Measurements from ENCODE around the gene FAM50A. TPM values are rescaled to one million over a fixed set of nuclear protein-coding genes. Genes with fewer than 3 reads are reported as not detected.

Gene FAM50A
- total RNA-seq, 2 experiments from 2014 or later, result 30.8 to 55.1 TPM

DNA sequence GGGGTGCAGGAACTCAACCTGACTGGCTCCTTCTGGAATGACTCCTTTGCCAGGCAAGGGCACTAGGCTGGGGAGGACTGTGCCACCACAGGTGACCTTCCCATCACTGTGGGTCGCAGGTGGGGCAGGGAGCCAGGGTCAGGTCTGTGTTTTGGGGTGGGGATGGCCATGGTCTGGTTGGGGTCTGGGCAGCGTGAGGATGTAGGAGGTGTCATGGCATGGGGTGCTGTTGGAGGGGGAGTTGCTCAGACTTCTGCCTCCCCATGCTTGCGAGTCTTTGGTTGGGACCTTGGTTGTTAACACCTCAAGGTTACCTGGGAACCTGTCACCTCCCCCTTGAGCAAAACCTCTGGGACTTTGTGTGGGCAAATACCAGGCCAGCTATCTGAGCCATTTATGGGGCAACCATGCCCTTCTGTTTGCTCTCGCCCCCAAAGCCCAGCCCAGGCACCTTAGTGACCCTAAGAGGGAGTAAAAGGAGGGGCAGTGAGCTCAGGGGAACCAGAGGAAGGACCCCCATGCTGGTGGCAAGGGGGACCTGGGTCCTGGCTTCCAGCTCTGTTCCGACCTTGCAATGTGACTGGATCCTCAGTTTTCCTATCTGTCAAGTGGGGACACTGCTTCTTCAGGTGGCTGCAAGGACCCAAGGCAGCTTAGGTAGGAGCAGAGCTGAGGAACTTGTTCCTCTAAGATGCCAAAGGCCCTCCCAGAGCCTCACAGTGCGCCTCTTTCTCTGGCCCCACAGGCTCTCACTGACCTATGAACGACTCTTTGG is 9.4 kb upstream of the FAM50A start:
- ChIA-PET POLR2A (no interaction called here), CTCF (ENCODE audit: unreplicated experiment) (no interaction called here)
- Histone ChIP-seq H3K4me1 (ENCODE audit: insufficient read depth, low read length, poor library complexity, severe bottlenecking) (peaks cover 18% of the 10 kb centered on the region), H3K4me3 (ENCODE audit: low read depth, low read length, poor library complexity, severe bottlenecking) (no peak overlapping the region), H2AFZ (ENCODE audit: low read length) (no peak overlapping the region), H3K4me2 (ENCODE audit: low read length) (no peak overlapping the region), H4K20me1 (ENCODE audit: insufficient read depth, low read length) (no peaks in the 10 kb centered on the region), H3K27ac (ENCODE audit: low read depth, low read length, poor library complexity, severe bottlenecking) (no peak overlapping the region), H3K9me2 (ENCODE audit: insufficient read depth, low read length) (no peaks in the 10 kb centered on the region), H3K9me3 (ENCODE audit: low read length) (no peaks in the 10 kb centered on the region), H3K79me2 (ENCODE audit: insufficient read depth, low read depth, low read length) (peaks cover 19% of the 10 kb centered on the region), H3K36me3 (ENCODE audit: insufficient read depth, low read length) (peaks cover 18% of the 10 kb centered on the region; the same call in 1 of the 2 replicates)
- no peak for DNase-seq (ENCODE audit: low spot score)
- intact Hi-C loops (cut with micrococcal nuclease; ENCODE audit: unreplicated experiment), result no loop called here
- BruUV-seq (replicated peaks), result no TSS peak
- TF ChIP-seq, protein P1, sequence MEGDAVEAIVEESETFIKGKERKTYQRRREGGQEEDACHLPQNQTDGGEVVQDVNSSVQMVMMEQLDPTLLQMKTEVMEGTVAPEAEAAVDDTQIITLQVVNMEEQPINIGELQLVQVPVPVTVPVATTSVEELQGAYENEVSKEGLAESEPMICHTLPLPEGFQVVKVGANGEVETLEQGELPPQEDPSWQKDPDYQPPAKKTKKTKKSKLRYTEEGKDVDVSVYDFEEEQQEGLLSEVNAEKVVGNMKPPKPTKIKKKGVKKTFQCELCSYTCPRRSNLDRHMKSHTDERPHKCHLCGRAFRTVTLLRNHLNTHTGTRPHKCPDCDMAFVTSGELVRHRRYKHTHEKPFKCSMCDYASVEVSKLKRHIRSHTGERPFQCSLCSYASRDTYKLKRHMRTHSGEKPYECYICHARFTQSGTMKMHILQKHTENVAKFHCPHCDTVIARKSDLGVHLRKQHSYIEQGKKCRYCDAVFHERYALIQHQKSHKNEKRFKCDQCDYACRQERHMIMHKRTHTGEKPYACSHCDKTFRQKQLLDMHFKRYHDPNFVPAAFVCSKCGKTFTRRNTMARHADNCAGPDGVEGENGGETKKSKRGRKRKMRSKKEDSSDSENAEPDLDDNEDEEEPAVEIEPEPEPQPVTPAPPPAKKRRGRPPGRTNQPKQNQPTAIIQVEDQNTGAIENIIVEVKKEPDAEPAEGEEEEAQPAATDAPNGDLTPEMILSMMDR (conservative IDR thresholded peaks at IDR 0.05; ENCODE audit: low read length), result no peak
- TF ChIP-seq EZH2phosphoT487 (IDR thresholded peaks at IDR 0.05; ENCODE audit: borderline replicate concordance, low read depth, low read length), result no peak

DNA sequence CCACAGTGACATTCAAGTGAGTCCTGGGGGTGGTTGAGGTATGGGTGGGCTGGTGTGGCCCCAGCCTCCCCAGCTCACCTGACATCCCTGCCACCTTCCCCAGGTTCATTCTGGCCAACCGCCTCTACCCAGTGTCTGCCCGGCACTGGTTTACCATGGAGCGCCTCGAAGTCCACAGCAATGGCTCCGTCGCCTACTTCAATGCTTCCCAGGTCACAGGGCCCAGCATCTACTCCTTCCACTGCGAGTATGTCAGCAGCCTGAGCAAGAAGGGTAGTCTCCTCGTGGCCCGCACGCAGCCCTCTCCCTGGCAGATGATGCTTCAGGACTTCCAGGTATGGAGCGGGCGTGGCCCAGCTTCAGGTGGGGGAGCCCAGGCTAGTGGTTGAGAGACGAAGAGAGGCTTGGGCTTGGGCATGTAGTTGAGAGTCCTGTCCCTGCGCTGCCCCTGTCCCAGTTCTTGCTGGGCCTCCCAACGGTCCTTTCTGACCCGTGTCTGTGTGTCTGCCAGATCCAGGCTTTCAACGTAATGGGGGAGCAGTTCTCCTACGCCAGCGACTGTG is 8.7 kb upstream of the FAM50A start:
- Histone ChIP-seq H3K27ac (ENCODE audit: low read depth, low read length, poor library complexity, severe bottlenecking) (no peak overlapping the region), H3K36me3 (ENCODE audit: insufficient read depth, low read length) (peaks cover 23% of the 10 kb centered on the region; the same call in 1 of the 2 replicates), H4K20me1 (ENCODE audit: insufficient read depth, low read length) (no peaks in the 10 kb centered on the region), H3K9me3 (ENCODE audit: low read length) (no peaks in the 10 kb centered on the region), H3K9me2 (ENCODE audit: insufficient read depth, low read length) (no peaks in the 10 kb centered on the region), H3K4me1 (ENCODE audit: insufficient read depth, low read length, poor library complexity, severe bottlenecking) (peaks cover 15% of the 10 kb centered on the region), H3K4me3 (ENCODE audit: low read depth, low read length, poor library complexity, severe bottlenecking) (no peak overlapping the region), H2AFZ (ENCODE audit: low read length) (no peak overlapping the region), H3K4me2 (ENCODE audit: low read length) (no peak overlapping the region), H3K79me2 (ENCODE audit: insufficient read depth, low read depth, low read length) (peaks cover 17% of the 10 kb centered on the region)
- DNase-seq (ENCODE audit: low spot score), result no peak
- intact Hi-C loops (cut with micrococcal nuclease; ENCODE audit: unreplicated experiment), result no loop called here
- ChIA-PET POLR2A (interaction anchor here (0.6 kb wide), 1 partner anchor 64 kb away, joined by 4 read pairs; no protein-coding TSS in a partner anchor), CTCF (ENCODE audit: unreplicated experiment) (no interaction called here)
- no TSS peak for BruUV-seq (replicated peaks)
- TF ChIP-seq, protein P1 (conservative IDR thresholded peaks at IDR 0.05; ENCODE audit: low read length), result no peak
- no peak for TF ChIP-seq EZH2phosphoT487 (IDR thresholded peaks at IDR 0.05; ENCODE audit: borderline replicate concordance, low read depth, low read length)
